B cell (primary cell): ENCODE measurements around the gene OR51B6. TPM values are rescaled to one million over a fixed set of nuclear protein-coding genes. Genes with fewer than 3 reads are reported as not detected.

Source experiments
- ATAC-seq: fragments of 200-7000 bp; cut with Tn5 transposase; one replicate; pipeline ENCODE4 v1.10.0; 2021; ENCODE audit warnings: low read depth, mild to moderate bottlenecking, moderate number of reproducible peaks, moderate library complexity
- CTCF ChIA-PET: fragments of 350-600 bp; sonication (Branson Sonifier 250); formaldehyde crosslinking; loops from one replicate; lab custom pipeline; 2021; ENCODE audit warnings: antibody characterized with exemption, inconsistent platforms; lab: Charles Lee
- POLR2A ChIA-PET: fragments of 350-600 bp; sonication (Branson Sonifier 250); formaldehyde crosslinking; loops from one replicate; lab custom pipeline; 2021; ENCODE audit warnings: antibody characterized with exemption; lab: Charles Lee
- DNase-seq: peaks from one replicate; pipeline ENCODE4 v3.0.0; 2013
- H2AFZ ChIP-seq: 2 replicates; pipeline ENCODE4 v1.6.1; 2012; ENCODE audit warnings: mild to moderate bottlenecking, low read depth, low read length; ENCODE audit not compliant: insufficient read depth, poor library complexity, severe bottlenecking
- H3K27ac ChIP-seq, 2 donors: 1 replicate in 1 of 2; 2 replicates in 1 of 2; pipeline ENCODE4 v1.5.1; 2012 to 2013; ENCODE audit warnings: low read length in 2 of 2, mild to moderate bottlenecking in 2 of 2, moderate library complexity in 1 of 2
- H3K27me3 ChIP-seq, 4 experiments: fragments of 200-600 bp in 1 of 4; sonication (generic) in 1 of 4; replicated peaks in 1 of 4; 1 replicate in 2 of 4; 2 replicates in 2 of 4; pipeline versions ENCODE4 v1.6.1 to v1.7.0; 2013 to 2016; ENCODE audit warnings: low read length in 3 of 4, mild to moderate bottlenecking in 2 of 4, mixed read lengths in 1 of 4, moderate library complexity in 1 of 4; ENCODE audit not compliant: insufficient read depth in 4 of 4, control insufficient read depth in 3 of 4; ENCODE audit errors: control extremely low read depth in 1 of 4
- H3K36me3 ChIP-seq, 2 experiments: replicated peaks in 1 of 2; 1 replicate in 1 of 2; 2 replicates in 1 of 2; pipeline versions ENCODE4 v1.6.1 to v1.7.1; 2013; ENCODE audit warnings: low read length in 1 of 2; ENCODE audit not compliant: insufficient read depth in 2 of 2, control insufficient read depth in 1 of 2; ENCODE audit errors: control extremely low read depth in 1 of 2, extremely low read depth in 1 of 2
- H3K4me1 ChIP-seq, 2 donors: fragments of 200-600 bp in 1 of 2; sonication (generic) in 1 of 2; 1 replicate in 1 of 2; 2 replicates in 1 of 2; pipeline versions ENCODE4 v1.5.1 to v1.6.1; 2013 to 2017; ENCODE audit warnings: low read length in 2 of 2; ENCODE audit not compliant: control insufficient read depth in 2 of 2, insufficient read depth in 2 of 2
- H3K4me2 ChIP-seq: replicated peaks from 2 replicates; pipeline ENCODE3; 2012; ENCODE audit warnings: mild to moderate bottlenecking, low read depth, low read length; ENCODE audit not compliant: poor library complexity, severe bottlenecking
- H3K4me3 ChIP-seq, 5 experiments: fragments of 200-600 bp in 1 of 5; sonication (generic) in 1 of 5; 1 replicate in 3 of 5; 2 replicates in 2 of 5; pipeline versions ENCODE4 v1.5.1 to v1.7.0; 2011 to 2016; ENCODE audit warnings: low read length in 4 of 5, mild to moderate bottlenecking in 4 of 5, low read depth in 2 of 5, control low read depth in 1 of 5, moderate library complexity in 1 of 5; ENCODE audit not compliant: insufficient read depth in 1 of 5; ENCODE audit errors: control extremely low read depth in 1 of 5, extremely low read depth in 1 of 5
- H3K79me2 ChIP-seq: fragments of 200-600 bp; sonication (generic); one replicate; pipeline ENCODE4 v1.6.0; 2016; ENCODE audit warnings: low read length; ENCODE audit not compliant: control insufficient read depth, insufficient read depth
- H3K9ac ChIP-seq: fragments of 200-600 bp; sonication (generic); 2 replicates; pipeline ENCODE4 v1.6.1; 2017; ENCODE audit warnings: mild to moderate bottlenecking, low read length, moderate library complexity
- H3K9me3 ChIP-seq, 3 donors: one replicate each; pipeline versions ENCODE4 v1.6.1 to v1.7.1; 2013; ENCODE audit warnings: low read length in 2 of 3; ENCODE audit not compliant: control insufficient read depth in 2 of 3, insufficient read depth in 1 of 3; ENCODE audit errors: control extremely low read depth in 1 of 3
- H4K20me1 ChIP-seq: 2 replicates; pipeline ENCODE4 v1.6.0; 2012; ENCODE audit warnings: mild to moderate bottlenecking, low read length; ENCODE audit not compliant: insufficient read depth, control insufficient read depth, poor library complexity, severe bottlenecking
- H3K27ac Mint-ChIP-seq: one replicate; pipeline ENCODE4 v1.8.0; 2021; ENCODE audit warnings: mixed read lengths
- H3K27me3 Mint-ChIP-seq: one replicate; pipeline ENCODE4 v1.8.0; 2021; ENCODE audit warnings: mixed read lengths
- H3K4me1 Mint-ChIP-seq: one replicate; pipeline ENCODE4 v1.8.0; 2021; ENCODE audit warnings: mixed read lengths
- H3K4me3 Mint-ChIP-seq: one replicate; pipeline ENCODE4 v1.8.0; 2021; ENCODE audit warnings: mixed read lengths
- H3K9me3 Mint-ChIP-seq: one replicate; pipeline ENCODE4 v1.8.0; 2022; ENCODE audit warnings: mixed read lengths; ENCODE audit not compliant: insufficient read depth
- EZH2 ChIP-seq: IDR thresholded peaks from 2 replicates; pipeline ENCODE4 v1.6.1; 2012; ENCODE audit warnings: borderline replicate concordance, low read depth, mild to moderate bottlenecking, moderate library complexity, low read length; ENCODE audit not compliant: insufficient read depth, poor library complexity, severe bottlenecking
- WGBS: methylation state at CpG from one replicate; pipeline ENCODE4 v1.1.5; 2013; ENCODE audit warnings: missing lambda C conversion rate; ENCODE audit not compliant: insufficient coverage; 5-methylcytosine and 5-hydroxymethylcytosine counted together
- intact Hi-C: fragments of 100-400 bp; cut with micrococcal nuclease; formaldehyde crosslinking; loops from one replicate; pipeline ENCODE4 v1.10.0; 2022
- polyA plus RNA-seq: library from polyadenylated mRNA; depleted of rRNA; stranded (reverse); fragments of >200 nt; gene quantifications from 2 replicates; pipeline ENCODE4 v1.2.3, GENCODE V29; 2012
- total RNA-seq, 2 donors: library from RNA; stranded (reverse); fragments of 120-200 nt in 1 of 2; gene quantifications; 1 replicate in 1 of 2; 2 replicates in 1 of 2; pipeline versions ENCODE4 v1.2.3 to v1.2.4, GENCODE V29; 2013 to 2022
- TF ChIP-seq, protein P1 (sequence below): fragments of 200-600 bp; IDR thresholded peaks from one replicate; pipeline ENCODE4 v1.8.0; 2022; ENCODE audit warnings: antibody characterized with exemption, mild to moderate bottlenecking

OR51B6 gene
- total and polyA plus RNA-seq, 2 donors (not counting 1 experiment from before 2014, with no cell fraction given): not detected

DNA sequence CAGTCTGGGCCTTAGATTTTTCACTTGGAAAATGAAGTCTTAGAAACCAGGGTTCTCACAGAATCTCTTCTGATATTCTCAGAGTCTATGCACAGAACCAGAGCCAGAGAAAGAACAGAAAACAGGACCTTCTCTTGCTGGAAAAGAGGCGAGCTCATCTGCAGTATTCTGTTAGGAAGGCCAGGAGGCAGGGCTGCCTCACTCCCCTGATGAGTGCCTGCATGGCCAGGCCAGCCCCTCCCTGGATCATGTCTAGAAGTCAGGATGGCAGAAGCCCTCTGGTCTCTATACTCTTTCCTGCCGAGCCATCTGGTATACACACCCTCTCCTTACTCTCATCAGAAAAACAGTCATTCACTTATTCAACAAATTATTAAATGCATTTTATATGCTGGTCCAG lies 33.0 kb downstream of the OR51B6 start:
- H3K9me3 ChIP-seq: no peaks in the 10 kb centered on the region
- Mint-ChIP-seq H3K4me1 (no peaks in the 10 kb centered on the region), H3K27ac (no peak overlapping the region), H3K27me3 (peaks cover 9% of the 10 kb centered on the region), H3K4me3 (no peak overlapping the region), H3K9me3 (no peaks in the 10 kb centered on the region)
- no peaks in the 10 kb centered on the region for H3K4me1 ChIP-seq
- CTCF ChIA-PET: no interaction called here
- H3K79me2 ChIP-seq: no peaks in the 10 kb centered on the region
- no peak overlapping the region for H2AFZ ChIP-seq
- ATAC-seq: no peak
- intact Hi-C loops: loop anchor here (5.0 kb wide), 1 partner anchor 262 kb away; no protein-coding TSS in a partner anchor
- TF ChIP-seq EZH2: no peak
- TF ChIP-seq, protein P1, sequence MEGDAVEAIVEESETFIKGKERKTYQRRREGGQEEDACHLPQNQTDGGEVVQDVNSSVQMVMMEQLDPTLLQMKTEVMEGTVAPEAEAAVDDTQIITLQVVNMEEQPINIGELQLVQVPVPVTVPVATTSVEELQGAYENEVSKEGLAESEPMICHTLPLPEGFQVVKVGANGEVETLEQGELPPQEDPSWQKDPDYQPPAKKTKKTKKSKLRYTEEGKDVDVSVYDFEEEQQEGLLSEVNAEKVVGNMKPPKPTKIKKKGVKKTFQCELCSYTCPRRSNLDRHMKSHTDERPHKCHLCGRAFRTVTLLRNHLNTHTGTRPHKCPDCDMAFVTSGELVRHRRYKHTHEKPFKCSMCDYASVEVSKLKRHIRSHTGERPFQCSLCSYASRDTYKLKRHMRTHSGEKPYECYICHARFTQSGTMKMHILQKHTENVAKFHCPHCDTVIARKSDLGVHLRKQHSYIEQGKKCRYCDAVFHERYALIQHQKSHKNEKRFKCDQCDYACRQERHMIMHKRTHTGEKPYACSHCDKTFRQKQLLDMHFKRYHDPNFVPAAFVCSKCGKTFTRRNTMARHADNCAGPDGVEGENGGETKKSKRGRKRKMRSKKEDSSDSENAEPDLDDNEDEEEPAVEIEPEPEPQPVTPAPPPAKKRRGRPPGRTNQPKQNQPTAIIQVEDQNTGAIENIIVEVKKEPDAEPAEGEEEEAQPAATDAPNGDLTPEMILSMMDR: no peak
- no peaks in the 10 kb centered on the region for H3K36me3 ChIP-seq
- POLR2A ChIA-PET: no interaction called here
- DNase-seq: no peak
- H3K9ac ChIP-seq: no peak overlapping the region
- H4K20me1 ChIP-seq: no peaks in the 10 kb centered on the region
- H3K4me2 ChIP-seq: no peak overlapping the region
- WGBS: 93% methylated on average over 2 of the region's 2 CpGs
- peaks cover 0 to 2% (median 0%) of the 10 kb centered on the region in 4 experiments for H3K27me3 ChIP-seq
- H3K4me3 ChIP-seq: no peak overlapping the region
- no peak overlapping the region for H3K27ac ChIP-seq

DNA sequence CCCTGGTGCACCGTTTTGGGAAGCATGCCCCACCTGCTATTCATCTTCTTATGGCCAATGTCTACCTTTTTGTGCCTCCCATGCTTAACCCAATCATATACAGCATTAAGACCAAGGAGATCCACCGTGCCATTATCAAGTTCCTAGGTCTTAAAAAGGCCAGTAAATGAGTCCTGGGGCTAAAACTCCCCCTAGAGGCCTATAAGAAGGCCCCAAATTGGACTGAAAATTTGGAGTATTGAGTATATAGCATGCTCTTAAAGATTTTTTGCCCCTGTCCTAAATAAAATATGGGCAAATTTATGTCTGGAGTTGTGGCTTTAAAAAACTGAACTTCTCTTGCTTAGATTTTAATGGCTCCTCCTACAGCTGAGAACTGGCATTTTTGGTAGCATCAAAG lies 38.9 kb downstream of the OR51B6 start:
- Histone ChIP-seq H2AFZ (no peak overlapping the region), H3K4me3 (no peak overlapping the region), H3K36me3 (no peaks in the 10 kb centered on the region), H3K79me2 (no peaks in the 10 kb centered on the region), H3K9me3 (no peaks in the 10 kb centered on the region), H3K4me1 (no peaks in the 10 kb centered on the region), H3K27me3 (no peaks in the 10 kb centered on the region), H4K20me1 (no peaks in the 10 kb centered on the region), H3K4me2 (no peak overlapping the region), H3K9ac (no peak overlapping the region), H3K27ac (no peak overlapping the region)
- Mint-ChIP-seq H3K27me3 (peaks cover 9% of the 10 kb centered on the region), H3K4me1 (no peaks in the 10 kb centered on the region), H3K4me3 (no peak overlapping the region), H3K9me3 (no peaks in the 10 kb centered on the region), H3K27ac (no peak overlapping the region)
- 80% methylated on average over 1 of the region's 2 CpGs for WGBS
- ATAC-seq (no peak), DNase-seq (no peak)
- intact Hi-C loops: no loop called here
- no peak for TF ChIP-seq EZH2
- TF ChIP-seq, protein P1: no peak
- ChIA-PET CTCF (no interaction called here), POLR2A (no interaction called here)
